Activated B cell treated with CpG ODN at 0.5 μM for 24 hours (primary cell): ENCODE results near the gene CMTM7. TPM values are rescaled to one million over a fixed set of nuclear protein-coding genes. Genes with fewer than 3 reads are reported as not detected.
A peak's percentile ranks its signal among the peaks of the same experiment; 100 is the strongest.

Experiments
- ATAC-seq: fragments of 200-7000 bp; cut with Tn5 transposase; one replicate; pipeline ENCODE4 v1.10.0; 2021; ENCODE audit warnings: low read depth, mild to moderate bottlenecking, moderate library complexity
- CTCF ChIA-PET: fragments of 350-600 bp; sonication (Branson Sonifier 250); formaldehyde crosslinking; loops from one replicate; lab custom pipeline; 2021; ENCODE audit warnings: antibody characterized with exemption; lab: Charles Lee
- POLR2A ChIA-PET: fragments of 350-600 bp; sonication (Branson Sonifier 250); formaldehyde crosslinking; loops from one replicate; lab custom pipeline; 2021; ENCODE audit warnings: antibody characterized with exemption; lab: Charles Lee
- DNase-seq: peaks from one replicate; pipeline ENCODE4 v3.0.0; 2022
- H3K27ac Mint-ChIP-seq: one replicate; pipeline ENCODE4 v1.8.0; 2020; ENCODE audit warnings: mixed read lengths
- H3K27me3 Mint-ChIP-seq: one replicate; pipeline ENCODE4 v1.8.0; 2021; ENCODE audit warnings: mixed read lengths
- H3K36me3 Mint-ChIP-seq: one replicate; pipeline ENCODE4 v1.8.0; 2021; ENCODE audit warnings: low read depth, mixed read lengths
- H3K4me1 Mint-ChIP-seq: one replicate; pipeline ENCODE4 v1.8.0; 2021; ENCODE audit warnings: mixed read lengths
- H3K4me3 Mint-ChIP-seq: one replicate; pipeline ENCODE4 v1.8.0; 2020; ENCODE audit warnings: mild to moderate bottlenecking, mixed read lengths
- H3K9me3 Mint-ChIP-seq: one replicate; pipeline ENCODE4 v1.8.0; 2020; ENCODE audit warnings: mixed read lengths
- intact Hi-C: fragments of 100-400 bp; cut with micrococcal nuclease; formaldehyde crosslinking; loops from one replicate; pipeline ENCODE4 v1.15.1; 2024
- total RNA-seq: library from RNA; stranded (reverse); gene quantifications from 2 replicates; pipeline ENCODE4 v1.2.3, GENCODE V29; 2022
- TF ChIP-seq, protein P1 (sequence below): fragments of 200-600 bp; IDR thresholded peaks from one replicate; pipeline ENCODE4 v1.8.0; 2022; ENCODE audit warnings: antibody characterized with exemption, mild to moderate bottlenecking

CMTM7 gene
- total RNA-seq, 1 donor from 2014 or later: 82.1 TPM

DNA sequence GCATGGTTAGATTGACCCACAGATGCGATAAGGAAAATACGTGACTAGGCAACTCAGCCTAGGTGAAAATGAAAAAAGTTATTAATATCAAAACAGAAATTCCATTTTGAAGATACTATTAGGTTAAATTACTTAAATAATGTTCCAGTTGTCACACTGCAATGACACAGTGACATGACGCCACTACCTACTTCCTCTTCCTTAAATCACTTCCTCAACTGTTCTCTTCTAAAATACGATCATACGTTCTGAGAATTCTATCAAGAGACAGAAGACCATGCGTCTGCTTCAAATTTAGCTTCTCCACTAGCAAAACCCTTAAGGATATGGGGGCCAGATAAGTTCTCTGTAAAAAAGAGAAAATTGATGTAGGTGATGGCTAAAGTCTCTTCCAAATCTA is 92.8 kb downstream of the CMTM7 start:
- intact Hi-C loops: loop anchor here (1.0 to 2.0 kb wide), 5 partner anchors 10 to 45 kb away; partner anchors contain the start of gene CMTM6
- DNase-seq: no peak
- ChIA-PET CTCF (interaction anchor here (1.0 to 6.4 kb wide), 3 partner anchors 16 to 109 kb away, joined by 3 to 43 read pairs (median 3); no protein-coding TSS in a partner anchor), POLR2A (interaction anchor here (0.6 to 3.0 kb wide), 10 partner anchors 10 to 603 kb away, joined by 3 to 38 read pairs (median 3); partner anchors contain the start of genes CMTM6 and CMTM7)
- Mint-ChIP-seq H3K4me3 (peak overlapping the region; percentile 65), H3K27me3 (no peaks in the 10 kb centered on the region), H3K4me1 (peaks cover 57% of the 10 kb centered on the region), H3K27ac (peak overlapping the region; percentile 86), H3K36me3 (peaks cover 76% of the 10 kb centered on the region), H3K9me3 (no peaks in the 10 kb centered on the region)
- TF ChIP-seq, protein P1, sequence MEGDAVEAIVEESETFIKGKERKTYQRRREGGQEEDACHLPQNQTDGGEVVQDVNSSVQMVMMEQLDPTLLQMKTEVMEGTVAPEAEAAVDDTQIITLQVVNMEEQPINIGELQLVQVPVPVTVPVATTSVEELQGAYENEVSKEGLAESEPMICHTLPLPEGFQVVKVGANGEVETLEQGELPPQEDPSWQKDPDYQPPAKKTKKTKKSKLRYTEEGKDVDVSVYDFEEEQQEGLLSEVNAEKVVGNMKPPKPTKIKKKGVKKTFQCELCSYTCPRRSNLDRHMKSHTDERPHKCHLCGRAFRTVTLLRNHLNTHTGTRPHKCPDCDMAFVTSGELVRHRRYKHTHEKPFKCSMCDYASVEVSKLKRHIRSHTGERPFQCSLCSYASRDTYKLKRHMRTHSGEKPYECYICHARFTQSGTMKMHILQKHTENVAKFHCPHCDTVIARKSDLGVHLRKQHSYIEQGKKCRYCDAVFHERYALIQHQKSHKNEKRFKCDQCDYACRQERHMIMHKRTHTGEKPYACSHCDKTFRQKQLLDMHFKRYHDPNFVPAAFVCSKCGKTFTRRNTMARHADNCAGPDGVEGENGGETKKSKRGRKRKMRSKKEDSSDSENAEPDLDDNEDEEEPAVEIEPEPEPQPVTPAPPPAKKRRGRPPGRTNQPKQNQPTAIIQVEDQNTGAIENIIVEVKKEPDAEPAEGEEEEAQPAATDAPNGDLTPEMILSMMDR: no peak
- ATAC-seq: peak; percentile 93

DNA sequence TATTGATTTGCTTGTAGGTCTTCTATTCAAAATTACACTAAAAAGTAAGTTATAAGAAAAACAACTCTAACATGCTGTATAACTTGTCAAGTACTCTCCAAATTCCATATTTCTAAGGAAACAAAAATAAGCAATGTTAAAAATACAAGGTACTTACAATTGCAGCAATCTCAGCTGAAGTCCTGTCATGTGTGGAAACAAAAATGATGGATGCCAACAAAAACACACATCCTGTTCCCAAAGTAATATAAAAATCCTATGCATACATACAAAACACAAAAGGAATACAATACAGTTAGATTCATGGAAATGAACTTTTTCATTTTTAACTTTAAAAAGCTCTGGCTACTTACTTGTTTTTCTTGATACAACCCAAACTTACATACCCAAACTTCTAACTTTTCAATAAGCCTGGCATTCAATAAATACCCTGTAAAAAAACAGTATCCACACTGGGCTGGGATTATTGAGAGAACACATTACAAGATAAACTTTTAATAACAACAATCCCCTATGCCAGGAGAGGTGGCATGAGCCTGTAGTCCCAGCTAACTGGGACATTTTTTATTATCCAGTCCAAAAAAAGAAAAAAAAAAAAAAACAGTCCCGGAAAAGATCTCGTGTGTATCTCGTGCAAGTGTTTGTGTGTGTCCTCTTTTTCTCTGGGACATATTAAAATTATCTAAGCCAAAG is 96.3 kb downstream of the CMTM7 start:
- POLR2A ChIA-PET: interaction anchor here (0.5 to 1.0 kb wide), 2 partner anchors 8 to 9 kb away, joined by 3 to 4 read pairs; no protein-coding TSS in a partner anchor
- Mint-ChIP-seq H3K36me3 (peaks cover 54% of the 10 kb centered on the region), H3K27me3 (no peaks in the 10 kb centered on the region), H3K4me3 (no peak overlapping the region), H3K9me3 (no peaks in the 10 kb centered on the region), H3K27ac (no peak overlapping the region), H3K4me1 (peaks cover 37% of the 10 kb centered on the region)
- intact Hi-C loops: no loop called here
- TF ChIP-seq, protein P1: no peak
- DNase-seq (no peak), ATAC-seq (no peak)
- CTCF ChIA-PET: interaction anchor here (0.6 to 1.4 kb wide), 2 partner anchors 22 to 65 kb away, joined by 3 to 4 read pairs; no protein-coding TSS in a partner anchor

DNA sequence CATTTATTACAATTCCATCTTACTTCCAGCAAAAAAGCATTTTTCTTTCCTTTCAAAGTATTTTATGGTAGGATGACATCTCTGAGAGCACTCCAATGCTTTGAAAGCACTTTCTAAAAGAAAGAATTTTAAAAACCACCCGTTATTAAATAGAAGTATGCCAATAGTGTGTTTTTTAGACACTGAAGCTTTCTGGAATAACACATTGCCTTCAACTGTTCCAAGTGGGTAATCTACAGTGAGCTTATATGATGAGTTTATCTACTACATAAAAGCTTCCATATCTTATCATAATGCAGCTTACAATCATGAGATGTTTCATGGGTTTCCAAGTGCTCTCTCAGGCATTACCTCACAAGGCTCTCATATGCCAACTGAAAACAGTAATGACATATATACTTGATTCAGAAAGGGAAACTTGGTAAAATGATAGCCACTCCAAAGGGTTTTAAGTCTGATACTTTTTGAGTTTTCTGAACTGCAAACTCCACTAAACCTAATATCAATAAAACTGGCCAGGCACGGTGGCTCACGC is 96.9 kb downstream of the CMTM7 start:
- TF ChIP-seq, protein P1: no peak
- Mint-ChIP-seq H3K27me3 (no peaks in the 10 kb centered on the region), H3K9me3 (no peaks in the 10 kb centered on the region), H3K4me3 (no peak overlapping the region), H3K27ac (no peak overlapping the region), H3K4me1 (peaks cover 35% of the 10 kb centered on the region), H3K36me3 (peaks cover 50% of the 10 kb centered on the region)
- POLR2A ChIA-PET: interaction anchor here (1.0 kb wide), 1 partner anchor 8 kb away, joined by 3 read pairs; no protein-coding TSS in a partner anchor
- intact Hi-C loops: no loop called here
- no peak for ATAC-seq
- CTCF ChIA-PET: interaction anchor here (1.4 kb wide), 1 partner anchor 21 kb away, joined by 4 read pairs; no protein-coding TSS in a partner anchor
- no peak for DNase-seq

DNA sequence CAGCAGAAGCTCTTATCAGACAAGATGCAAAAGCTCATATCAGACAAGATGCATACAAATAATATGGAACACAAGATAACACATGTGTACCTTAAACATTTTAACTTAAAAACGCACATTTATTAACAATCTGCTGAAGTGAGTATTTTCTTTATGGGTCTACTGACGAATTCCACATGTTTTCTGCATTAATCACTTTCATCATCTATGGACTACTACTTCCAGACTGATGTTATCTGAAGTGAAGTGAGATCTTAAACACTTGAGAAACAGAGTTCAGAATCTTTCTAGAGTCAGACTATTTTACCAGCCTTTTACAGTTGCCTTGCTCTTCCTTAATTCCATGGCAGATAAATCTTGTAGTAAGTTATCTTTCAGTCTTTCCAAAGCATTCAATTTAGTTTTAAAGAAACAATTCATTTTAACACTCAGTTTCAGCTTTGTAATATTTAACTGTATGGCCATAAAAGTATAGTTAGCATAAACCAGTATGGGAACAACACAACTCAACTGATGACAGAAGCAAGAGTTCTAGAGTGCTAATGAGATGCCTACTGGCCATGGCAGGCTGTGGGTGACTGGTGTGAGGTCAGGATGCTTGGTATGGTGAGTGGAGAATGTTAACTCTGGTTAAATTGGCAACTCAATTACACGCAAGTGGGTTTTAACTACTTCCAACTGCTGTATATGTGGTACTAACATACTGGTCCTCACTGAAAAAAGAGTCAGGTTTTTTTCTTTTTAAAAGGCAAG is 101.2 kb downstream of the CMTM7 start:
- H3K27me3 Mint-ChIP-seq: no peaks in the 10 kb centered on the region
- DNase-seq (no peak), ATAC-seq (no peak)
- no peak overlapping the region for H3K27ac Mint-ChIP-seq
- TF ChIP-seq, protein P1: no peak
- intact Hi-C loops: no loop called here
- peaks cover 33% of the 10 kb centered on the region for H3K36me3 Mint-ChIP-seq
- ChIA-PET POLR2A (interaction anchor here (1.0 to 1.7 kb wide), 4 partner anchors 8 to 101 kb away, joined by 3 to 10 read pairs (median 7); partner anchors contain the start of genes CMTM6 and CMTM7), CTCF (interaction anchor here (1.0 to 1.8 kb wide), 5 partner anchors 8 to 25 kb away, joined by 3 to 5 read pairs (median 3); partner anchors contain the start of gene CMTM6)
- no peak overlapping the region for H3K4me3 Mint-ChIP-seq
- H3K4me1 Mint-ChIP-seq: peaks cover 28% of the 10 kb centered on the region
- no peaks in the 10 kb centered on the region for H3K9me3 Mint-ChIP-seq
